PC-9 (cell line): ENCODE data around the gene CCDC106. TPM values are rescaled to one million over a fixed set of nuclear protein-coding genes. Genes with fewer than 3 reads are reported as not detected.

Experiments
- BruUV-seq: library from RNA; stranded (reverse); fragments of 400-500 nt; replicated peaks from 2 replicates; lab custom pipeline; 2021; lab: Mats Ljungman, UMichigan
- CTCF ChIA-PET: fragments of 300-600 bp; sonication (Branson Sonifier 250); formaldehyde crosslinking; loops from one replicate; lab custom pipeline; 2022; ENCODE audit warnings: antibody characterized with exemption; lab: Charles Lee
- POLR2A ChIA-PET: fragments of 300-600 bp; sonication (Branson Sonifier 250); formaldehyde crosslinking; loops from one replicate; lab custom pipeline; 2022; ENCODE audit warnings: antibody characterized with exemption; ENCODE audit not compliant: unreplicated experiment; lab: Charles Lee
- DNase-seq, 2 experiments: peaks; one replicate each; pipeline versions ENCODE4 v3.0.0 to v3.0.0-alpha.2; 2015 to 2022; ENCODE audit warnings: mixed read lengths in 1 of 2
- H2AFZ ChIP-seq: fragments of 200-600 bp; sonication (generic); 2 replicates; pipeline ENCODE4 v1.8.1; 2017; ENCODE audit warnings: antibody characterized with exemption
- H3F3A ChIP-seq: fragments of 200-600 bp; sonication (generic); 2 replicates; pipeline ENCODE4 v1.8.1; 2017; ENCODE audit warnings: antibody characterized with exemption, mild to moderate bottlenecking, low read depth; ENCODE audit not compliant: insufficient read depth
- H3K27ac ChIP-seq: fragments of 200-600 bp; sonication (generic); 2 replicates; pipeline ENCODE4 v1.6.1; 2016; ENCODE audit warnings: mixed run types
- H3K27me3 ChIP-seq: fragments of 200-600 bp; sonication (generic); 2 replicates; pipeline ENCODE4 v1.6.1; 2016; ENCODE audit warnings: low read depth, mixed run types; ENCODE audit not compliant: insufficient read depth
- H3K36me3 ChIP-seq: fragments of 200-600 bp; sonication (generic); 2 replicates; pipeline ENCODE4 v1.6.1; 2016; ENCODE audit warnings: low read depth, mixed run types
- H3K4me1 ChIP-seq: fragments of 200-600 bp; sonication (generic); replicated peaks from 2 replicates; pipeline ENCODE4 v1.6.1; 2016; ENCODE audit warnings: mixed run types; ENCODE audit not compliant: insufficient read depth
- H3K4me2 ChIP-seq: fragments of 200-600 bp; sonication (generic); 2 replicates; pipeline ENCODE4 v1.6.1; 2017; ENCODE audit warnings: mixed run types
- H3K4me3 ChIP-seq: fragments of 200-600 bp; sonication (generic); 2 replicates; pipeline ENCODE4 v1.6.1; 2016; ENCODE audit warnings: mixed run types
- H3K79me2 ChIP-seq: fragments of 200-600 bp; sonication (generic); 2 replicates; pipeline ENCODE4 v1.6.1; 2017; ENCODE audit warnings: low read depth, mixed run types
- H3K9me2 ChIP-seq: fragments of 200-600 bp; sonication (generic); 2 replicates; pipeline ENCODE4 v1.8.1; 2017; ENCODE audit warnings: mild to moderate bottlenecking; ENCODE audit not compliant: insufficient read depth
- H3K9me3 ChIP-seq: fragments of 200-600 bp; sonication (generic); 2 replicates; pipeline ENCODE4 v1.8.1; 2016; ENCODE audit warnings: low read depth; ENCODE audit not compliant: insufficient read depth
- H4K20me1 ChIP-seq: fragments of 200-600 bp; sonication (generic); 2 replicates; pipeline ENCODE4 v1.8.1; 2017; ENCODE audit not compliant: insufficient read depth
- CTCF ChIP-seq: fragments of 200-600 bp; sonication (generic); conservative IDR thresholded peaks from 2 replicates; pipeline ENCODE4 v1.6.1; 2017; ENCODE audit warnings: mixed run types, antibody characterized with exemption, mild to moderate bottlenecking, moderate library complexity
- EZH2 ChIP-seq: fragments of 200-600 bp; sonication (generic); IDR thresholded peaks from 2 replicates; pipeline ENCODE4 v1.8.0; 2017; ENCODE audit warnings: antibody characterized with exemption, low read depth
- intact Hi-C: fragments of 100-400 bp; cut with micrococcal nuclease; formaldehyde crosslinking; loops from one replicate; pipeline ENCODE4 v1.10.0; 2022; ENCODE audit not compliant: unreplicated experiment
- total RNA-seq: library from RNA; stranded (reverse); gene quantifications from 2 replicates; pipeline ENCODE4 v1.2.3, GENCODE V29; 2021

CCDC106 gene
- total RNA-seq, 1 experiment from 2014 or later, result 3.2 TPM

GRCh38 chr19:55644842-55645511 lies 3.0 kb upstream of the CCDC106 start:
- CTCF ChIA-PET, result no interaction called here
- no peaks in the 10 kb centered on the region for H3K27me3 ChIP-seq
- TF ChIP-seq EZH2 (no peak), CTCF (no peak)
- no peak overlapping the region for H3K27ac ChIP-seq
- H3K9me2 ChIP-seq, result no peaks in the 10 kb centered on the region
- H2AFZ ChIP-seq, result no peak overlapping the region
- peaks cover 50% of the 10 kb centered on the region for H3K79me2 ChIP-seq
- POLR2A ChIA-PET, result interaction anchor here (0.6 kb wide), 1 partner anchor 98 kb away, joined by 4 read pairs; no protein-coding TSS in a partner anchor
- intact Hi-C loops, result no loop called here
- peaks cover 8% of the 10 kb centered on the region; the same call in 1 of the 2 replicates for H4K20me1 ChIP-seq
- TSS peak; percentile 41 for BruUV-seq
- peak overlapping the region; percentile 66; the same call in 1 of the 2 replicates for H3K4me3 ChIP-seq
- H3K4me2 ChIP-seq, result peak overlapping the region; percentile 90
- peaks cover 8% of the 10 kb centered on the region for H3K4me1 ChIP-seq
- peaks cover 6% of the 10 kb centered on the region for H3K36me3 ChIP-seq
- H3F3A ChIP-seq, result peaks cover 40% of the 10 kb centered on the region; the same call in 1 of the 2 replicates
- no peaks in the 10 kb centered on the region for H3K9me3 ChIP-seq
- DNase-seq, result no peak

- Histone ChIP-seq H3K36me3 (peaks cover 6% of the 10 kb centered on the region), H4K20me1 (peaks cover 8% of the 10 kb centered on the region; the same call in 1 of the 2 replicates), H3K79me2 (peaks cover 50% of the 10 kb centered on the region), H2AFZ (no peak overlapping the region), H3K27me3 (no peaks in the 10 kb centered on the region), H3K27ac (no peak overlapping the region), H3K9me2 (no peaks in the 10 kb centered on the region), H3F3A (peaks cover 37% of the 10 kb centered on the region; the same call in 1 of the 2 replicates), H3K4me3 (no peak overlapping the region), H3K4me2 (peak overlapping the region; percentile 90; the same call in 1 of the 2 replicates), H3K9me3 (no peaks in the 10 kb centered on the region), H3K4me1 (peaks cover 8% of the 10 kb centered on the region)
- intact Hi-C loops, result no loop called here
- no peak for TF ChIP-seq EZH2
- no peak for TF ChIP-seq CTCF
- no peak for DNase-seq
- POLR2A ChIA-PET, result interaction anchor here (0.6 kb wide), 1 partner anchor 99 kb away, joined by 4 read pairs; no protein-coding TSS in a partner anchor
- CTCF ChIA-PET, result no interaction called here
- BruUV-seq, result no TSS peak
These were observed 2.5 kb upstream of the CCDC106 start for GRCh38 chr19:55645512-55645881.

GRCh38 chr19:55646889-55647731 lies 902 bp upstream of the CCDC106 start:
- TF ChIP-seq EZH2 (no peak), CTCF (no peak)
- no peak overlapping the region for H3K27ac ChIP-seq
- CTCF ChIA-PET, result interaction anchor here (0.6 kb wide), 1 partner anchor 661 kb away, joined by 3 read pairs; no protein-coding TSS in a partner anchor
- H3K9me2 ChIP-seq, result no peaks in the 10 kb centered on the region
- no peak overlapping the region for H3K4me2 ChIP-seq
- H2AFZ ChIP-seq, result no peak overlapping the region
- no peaks in the 10 kb centered on the region for H3K9me3 ChIP-seq
- H3K4me1 ChIP-seq, result peaks cover 8% of the 10 kb centered on the region
- no TSS peak for BruUV-seq
- peaks cover 8% of the 10 kb centered on the region; the same call in 1 of the 2 replicates for H4K20me1 ChIP-seq
- intact Hi-C loops, result no loop called here
- H3K36me3 ChIP-seq, result peaks cover 6% of the 10 kb centered on the region
- DNase-seq, result no peak
- peaks cover 26% of the 10 kb centered on the region; the same call in 1 of the 2 replicates for H3F3A ChIP-seq
- POLR2A ChIA-PET, result interaction anchor here (0.6 to 0.7 kb wide), 2 partner anchors 16 to 172 kb away, joined by 3 to 4 read pairs; no protein-coding TSS in a partner anchor
- peaks cover 42% of the 10 kb centered on the region for H3K79me2 ChIP-seq
- H3K27me3 ChIP-seq, result no peaks in the 10 kb centered on the region
- no peak overlapping the region for H3K4me3 ChIP-seq
